ENCODE data around the gene RANGAP1.

Gene RANGAP1

GRCh38 chr22:41201141-41201540 is 84.8 kb downstream of the RANGAP1 start:
- no peak for TF ChIP-seq CTCF (conservative IDR thresholded peaks at IDR 0.05)
- peak overlapping the region; percentile 43 for H3K27ac ChIP-seq

GRCh38 chr22:41198027-41198580 is 87.9 kb downstream of the RANGAP1 start:
- H3K27ac ChIP-seq, result peak overlapping the region; percentile 58
- no peak for TF ChIP-seq CTCF (conservative IDR thresholded peaks at IDR 0.05)

GRCh38 chr22:41197038-41197972 is 88.7 kb downstream of the RANGAP1 start:
- no peak; the same call in 1 of the 2 replicates for TF ChIP-seq CTCF (conservative IDR thresholded peaks at IDR 0.05)
- peak overlapping the region; percentile 58 for H3K27ac ChIP-seq
